Measurements from ENCODE around the gene SMU1. TPM values are rescaled to one million over a fixed set of nuclear protein-coding genes. Genes with fewer than 3 reads are reported as not detected.

The SMU1 gene
- total RNA-seq = 25.1 and 27.4 TPM in 2 replicates

DNA sequence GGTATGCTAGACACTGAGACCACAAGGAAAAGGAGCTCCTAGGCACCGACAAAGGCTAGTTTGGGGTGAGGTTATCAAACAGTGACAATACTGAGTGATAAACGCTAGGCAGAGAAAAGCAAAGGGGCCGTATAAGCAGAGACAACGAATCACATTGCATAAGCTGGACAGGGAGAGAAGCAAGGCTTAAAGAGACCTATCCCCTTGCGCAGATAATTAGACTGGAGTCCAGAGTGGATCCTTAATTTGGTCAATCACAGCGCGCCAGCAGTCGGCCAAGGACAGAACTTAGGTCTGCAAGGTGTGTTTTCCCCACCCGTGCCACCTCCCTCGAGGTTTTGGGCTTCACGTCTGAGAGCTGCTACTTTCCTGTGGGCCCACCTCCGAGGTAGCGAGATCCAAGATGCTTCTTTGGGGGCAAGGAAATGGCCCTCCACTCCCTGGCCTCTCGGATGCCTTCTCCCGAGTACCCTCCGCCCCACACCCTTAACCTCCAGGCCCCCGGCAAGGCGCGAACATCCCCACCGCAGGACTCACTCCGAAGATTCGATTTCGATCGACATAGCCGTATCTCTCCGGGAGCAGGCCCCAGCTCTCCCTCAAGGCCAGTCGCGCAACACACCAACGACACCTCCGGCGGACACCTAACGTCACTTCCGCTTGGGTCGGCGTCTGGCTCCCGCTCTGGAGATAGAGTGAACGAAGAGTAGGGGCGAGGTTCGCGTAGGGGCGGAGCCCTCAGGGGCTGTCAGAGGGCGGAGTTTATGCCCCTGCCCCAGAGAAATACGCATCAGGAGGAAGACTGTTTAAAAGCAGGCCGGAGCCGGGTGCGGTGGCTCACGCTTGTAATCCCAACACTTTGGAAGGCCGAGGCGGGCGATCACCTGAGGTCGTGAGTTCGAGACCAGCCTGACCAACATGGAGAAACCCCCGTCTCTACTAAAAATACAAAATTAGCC is at the start of gene SMU1:
SMU1 (minus strand) TSS at position 629 of the 959 bp plus-strand sequence; CDS start at position 563, 66 bp downstream.

DNA sequence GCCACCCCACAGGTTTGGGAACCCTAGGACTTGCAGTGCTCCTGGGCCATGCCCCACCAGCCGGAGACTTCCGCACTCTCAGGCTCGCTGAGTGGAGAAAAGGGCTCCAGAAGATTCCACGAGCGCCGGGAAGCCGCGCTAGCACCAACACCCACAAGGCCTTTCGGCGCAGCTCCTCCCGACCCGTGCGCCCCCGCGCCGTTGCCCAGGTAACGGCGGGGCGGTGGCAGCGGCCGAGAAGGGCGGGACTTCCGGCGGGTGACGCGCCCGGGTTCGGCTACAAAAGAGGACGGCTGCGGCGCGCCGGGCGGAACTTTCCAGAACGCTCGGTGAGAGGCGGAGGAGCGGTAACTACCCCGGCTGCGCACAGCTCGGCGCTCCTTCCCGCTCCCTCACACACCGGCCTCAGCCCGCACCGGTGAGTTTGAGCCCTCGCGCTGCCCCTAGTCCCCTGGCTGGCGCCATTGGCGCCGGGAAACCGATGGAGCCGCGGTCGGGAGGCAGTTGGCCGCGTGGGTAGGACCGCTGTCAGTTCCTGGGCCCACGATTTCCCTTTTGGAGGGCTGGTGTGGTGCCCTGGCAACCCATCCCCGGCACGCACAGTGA is 51.4 kb downstream of the SMU1 start, which contains the start of gene DNAJA1:
DNAJA1 (plus strand) TSS at position 308 of the 606 bp plus-strand sequence. CDS start 1,212 bp downstream, outside the sequence.

Other genes starting within 250 kb of the SMU1 start
- gene APTX, start 75.0 kb downstream of the SMU1 start, total RNA-seq = 25.6 and 28.7 TPM in 2 replicates
- gene DNAJA1, start 51.4 kb downstream of the SMU1 start, total RNA-seq = 46.3 and 47.9 TPM in 2 replicates
- 50.6 and 88.9 TPM in 2 replicates for gene B4GALT1, start 90.7 kb upstream of the SMU1 start, total RNA-seq
- not detected in 2 replicates for gene SPINK4, start 163.5 kb upstream of the SMU1 start, total RNA-seq
- 27.1 and 30.0 TPM in 2 replicates for gene BAG1, start 188.0 kb upstream of the SMU1 start, total RNA-seq
- 58.5 and 64.8 TPM in 2 replicates for gene CHMP5, start 188.4 kb upstream of the SMU1 start, total RNA-seq
- gene NFX1, start 213.8 kb upstream of the SMU1 start, total RNA-seq = 34.5 and 35.5 TPM in 2 replicates